Measurements from ENCODE around the gene CD226.
"Not testable (repeated sequence)": the region's sequence is repeated elsewhere in the genome, so short reads cannot be mapped to it uniquely, and the experiment has no call there.

Gene CD226

DNA sequence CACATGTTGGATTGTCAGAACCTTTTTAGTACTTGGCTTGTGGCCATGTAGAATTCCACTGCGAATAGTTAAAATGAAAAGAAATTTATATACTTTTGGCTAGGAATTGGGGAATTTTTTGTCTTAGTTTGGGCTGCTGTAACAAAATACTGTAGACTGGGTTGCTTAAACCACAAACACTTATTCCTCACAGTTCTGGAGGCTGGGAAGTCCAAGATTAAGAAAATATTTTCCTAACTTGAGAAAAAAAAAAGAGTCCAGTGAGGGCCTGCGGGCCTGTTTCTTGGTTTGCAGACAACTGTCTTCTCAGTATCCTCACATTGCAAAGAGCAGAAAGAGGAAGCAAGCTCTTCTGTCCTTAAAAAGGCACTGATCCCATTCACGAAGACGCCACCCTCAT lies 81.9 kb downstream of the CD226 start:
- DNase-seq = no peak

DNA sequence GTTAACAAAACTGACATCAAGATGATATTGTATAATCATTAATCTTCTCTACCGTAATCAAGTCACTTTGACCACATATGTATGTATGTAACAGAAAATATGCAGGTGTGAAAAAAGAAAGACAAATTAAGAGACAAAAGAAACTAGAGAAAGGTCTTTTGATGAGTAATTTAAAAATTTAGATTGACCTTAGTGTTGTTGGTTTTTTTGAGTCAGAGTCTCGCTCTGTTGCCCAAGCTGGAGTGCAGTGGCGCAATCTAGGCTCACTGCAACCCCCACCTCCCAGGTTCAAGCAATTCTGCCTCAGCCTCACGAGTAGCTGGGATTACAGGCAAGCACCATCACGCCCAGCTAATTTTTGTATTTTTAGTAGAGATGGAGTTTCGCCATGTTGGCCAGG lies 82.9 kb downstream of the CD226 start:
- not testable (repeated sequence) for DNase-seq

DNA sequence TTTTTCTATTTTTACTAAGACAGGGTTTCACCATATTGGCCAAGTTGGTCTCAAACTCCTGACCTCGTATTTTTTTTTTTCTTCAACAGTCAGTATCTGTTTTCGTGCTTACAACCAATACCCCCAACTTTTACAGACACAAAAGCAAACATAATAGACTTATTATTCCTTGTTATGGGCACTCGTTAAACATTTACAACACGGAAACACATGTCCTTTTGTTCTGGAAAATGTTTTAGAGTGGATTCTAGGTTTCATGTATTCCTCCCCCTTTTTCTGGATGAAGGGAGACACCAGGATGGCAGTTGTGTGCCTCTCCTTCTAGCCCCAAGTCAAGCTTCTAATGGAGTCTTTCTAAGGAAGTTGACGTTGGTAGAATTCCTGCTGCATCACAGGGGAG lies 88.8 kb downstream of the CD226 start:
- DNase-seq = no peak

DNA sequence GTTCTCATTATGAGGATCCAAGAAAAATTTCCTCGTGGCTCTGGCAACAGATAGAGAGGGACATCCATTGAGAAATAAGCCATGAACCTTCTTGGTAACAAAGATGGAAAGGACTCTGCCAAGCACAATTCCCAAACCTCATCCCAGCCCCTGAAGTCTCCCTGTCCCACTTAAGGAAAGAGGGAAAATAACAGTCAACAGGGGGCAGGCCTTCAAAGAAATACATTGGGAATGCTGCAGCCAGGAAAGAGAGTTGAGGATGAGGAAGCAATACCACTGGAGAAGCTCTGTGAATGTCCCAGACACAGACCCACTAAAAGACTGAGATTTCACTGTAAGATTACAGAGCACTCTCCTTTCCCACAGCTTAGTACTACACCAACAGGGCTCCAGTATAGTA lies 93.2 kb downstream of the CD226 start:
- DNase-seq = no peak

DNA sequence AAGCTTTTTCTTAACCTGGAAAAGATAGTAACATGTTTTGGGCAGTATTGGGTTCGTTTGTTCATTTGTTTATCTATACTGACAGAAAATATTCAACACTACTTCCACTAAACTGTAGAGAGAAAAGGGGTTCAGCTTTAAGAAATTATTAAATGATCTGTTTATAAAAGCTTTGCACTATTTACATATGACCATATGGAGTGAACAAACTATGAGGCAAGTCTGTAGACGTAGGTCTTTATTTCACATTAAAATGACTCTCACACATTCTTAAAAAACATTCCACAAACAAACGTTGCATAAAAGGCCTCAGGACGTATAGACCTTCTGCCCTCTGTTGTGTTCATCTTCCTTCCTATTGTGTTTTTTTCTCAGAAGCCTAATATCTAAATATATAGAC lies 94.6 kb downstream of the CD226 start:
- DNase-seq = no peak

DNA sequence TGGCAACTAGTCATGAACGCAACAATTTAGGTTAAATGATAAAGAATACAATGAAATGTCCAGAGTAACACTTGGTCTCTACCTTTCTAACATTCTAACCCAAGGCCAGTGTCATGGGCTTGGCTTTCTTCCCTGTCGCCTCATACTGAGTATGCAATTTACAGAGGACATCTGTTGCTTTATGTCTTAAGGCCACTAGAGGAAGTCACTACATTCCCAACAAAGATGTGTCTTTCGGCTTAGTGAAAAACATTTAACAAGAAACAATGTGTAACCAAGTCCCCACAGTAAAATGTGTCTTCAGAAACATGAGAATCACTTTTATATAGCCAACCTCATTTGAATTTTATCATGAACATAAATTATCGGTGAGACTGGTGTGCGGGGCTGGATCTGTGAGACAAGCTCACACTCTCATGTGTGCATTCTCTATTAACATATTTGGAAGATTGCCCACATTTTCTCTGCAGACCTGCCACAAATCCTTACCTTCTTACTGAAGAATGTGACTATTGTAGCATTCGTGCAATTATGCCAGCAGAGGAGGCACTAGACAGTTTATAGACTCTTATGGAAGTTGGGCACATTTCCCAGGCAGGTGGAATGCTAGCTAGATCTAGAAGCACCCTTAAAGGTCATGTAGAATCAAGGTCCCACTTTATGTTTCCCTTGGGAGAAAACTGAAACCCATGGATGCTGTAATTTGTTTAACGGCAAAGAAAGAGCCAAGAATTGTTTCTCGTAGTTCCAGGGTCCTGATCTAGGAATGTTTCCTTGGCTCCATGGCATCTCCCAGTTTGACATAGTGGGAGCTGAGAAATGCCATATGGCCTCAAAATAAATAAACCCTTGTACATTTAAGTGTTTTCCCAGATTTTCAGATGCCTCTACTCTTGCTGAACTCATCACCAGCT lies 101.8 kb downstream of the CD226 start:
- no peak for DNase-seq

DNA sequence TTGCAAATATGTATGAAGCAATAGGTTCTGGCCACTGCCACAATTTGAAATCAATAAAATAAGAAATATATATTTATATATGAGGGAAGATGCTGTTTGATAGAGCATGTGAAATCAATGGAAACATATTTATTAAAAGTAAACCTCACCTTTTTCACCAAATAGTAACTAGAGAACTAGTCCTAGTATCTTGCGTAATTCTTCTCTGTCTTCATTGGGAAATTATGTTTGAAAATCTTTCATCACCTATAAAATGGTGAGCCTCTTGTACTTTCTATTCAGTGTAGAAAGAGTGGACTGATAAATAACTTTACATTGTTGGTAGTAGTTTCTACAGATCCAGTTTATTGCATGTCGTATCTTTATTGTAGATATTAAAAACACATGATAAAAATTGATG lies 103.0 kb downstream of the CD226 start:
- no peak for DNase-seq

DNA sequence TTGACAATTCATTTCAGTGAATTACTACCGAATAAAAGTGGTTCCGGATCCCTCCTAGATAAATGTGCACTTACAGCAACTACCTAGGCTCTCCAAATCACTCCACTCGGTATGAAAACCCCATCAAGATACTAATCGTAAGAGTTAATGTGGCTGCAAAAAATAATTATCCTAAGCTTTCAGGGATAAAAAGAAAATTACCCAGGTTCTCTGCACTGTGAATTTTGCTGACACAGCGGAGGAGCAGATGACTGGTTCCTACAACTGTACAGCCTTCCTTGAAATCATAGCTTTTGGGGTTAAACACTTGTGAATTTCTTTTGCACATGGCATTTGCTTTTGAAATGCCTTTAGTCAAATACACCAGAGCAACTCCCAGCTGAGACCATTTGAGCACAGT lies 104.7 kb downstream of the CD226 start:
- DNase-seq = no peak

DNA sequence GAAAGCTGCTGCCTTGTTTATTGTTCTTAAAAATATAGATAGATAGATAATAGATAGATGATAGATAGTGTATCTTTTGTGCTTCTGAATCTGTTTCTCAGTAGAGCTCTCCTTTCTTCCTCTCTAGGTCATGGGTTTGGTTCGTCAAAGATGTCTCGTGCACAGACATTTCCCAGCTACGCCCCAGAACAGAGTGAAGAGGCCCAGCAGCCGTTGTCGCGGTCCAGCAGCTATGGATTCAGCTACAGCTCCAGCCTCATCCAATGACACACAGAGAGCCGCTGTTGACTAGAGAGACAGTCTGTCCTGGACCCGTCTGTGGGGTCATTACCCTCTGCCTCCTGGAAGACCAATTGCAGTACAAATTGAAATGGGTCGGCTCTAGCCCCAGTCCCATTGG lies 106.6 kb downstream of the CD226 start:
- DNase-seq = no peak

DNA sequence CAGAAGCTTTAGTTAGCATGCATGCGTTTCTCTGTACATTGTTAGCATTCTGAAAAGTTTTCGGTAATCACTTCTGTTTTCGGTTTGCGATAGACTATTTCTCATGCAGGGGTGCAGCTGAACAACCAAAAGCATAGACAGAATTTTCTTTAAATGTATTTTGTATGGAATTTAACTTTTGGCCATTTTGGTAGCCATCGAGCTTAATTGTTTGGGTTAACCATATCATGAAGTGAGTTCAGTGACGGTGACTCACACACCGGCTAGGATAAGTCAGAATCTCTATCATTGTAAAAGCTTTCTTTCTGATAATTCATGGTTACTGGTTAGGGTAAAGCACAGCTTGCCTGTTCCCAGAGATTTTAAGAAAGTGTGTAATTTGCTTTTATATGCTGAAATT lies 107.2 kb downstream of the CD226 start:
- no peak for DNase-seq

DNA sequence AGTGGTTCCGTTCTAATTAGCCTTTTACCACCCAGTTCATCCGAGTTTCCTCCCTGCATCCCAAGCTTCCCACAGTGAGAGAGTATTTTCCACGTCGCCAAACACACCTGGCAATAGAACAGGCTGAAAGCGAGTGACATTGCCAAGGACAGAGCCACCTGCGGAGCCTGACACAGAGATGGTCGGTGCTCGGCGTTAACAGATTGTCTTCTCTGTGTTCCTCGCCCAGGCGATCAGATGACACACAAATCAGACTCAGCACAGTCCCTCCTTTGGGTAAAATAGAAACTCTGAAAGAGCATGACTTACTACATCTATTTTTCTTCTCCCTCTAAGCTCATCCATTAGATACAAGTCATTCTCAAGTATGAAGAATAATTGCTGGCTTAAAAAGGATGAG lies 107.7 kb downstream of the CD226 start:
- no peak for DNase-seq

DNA sequence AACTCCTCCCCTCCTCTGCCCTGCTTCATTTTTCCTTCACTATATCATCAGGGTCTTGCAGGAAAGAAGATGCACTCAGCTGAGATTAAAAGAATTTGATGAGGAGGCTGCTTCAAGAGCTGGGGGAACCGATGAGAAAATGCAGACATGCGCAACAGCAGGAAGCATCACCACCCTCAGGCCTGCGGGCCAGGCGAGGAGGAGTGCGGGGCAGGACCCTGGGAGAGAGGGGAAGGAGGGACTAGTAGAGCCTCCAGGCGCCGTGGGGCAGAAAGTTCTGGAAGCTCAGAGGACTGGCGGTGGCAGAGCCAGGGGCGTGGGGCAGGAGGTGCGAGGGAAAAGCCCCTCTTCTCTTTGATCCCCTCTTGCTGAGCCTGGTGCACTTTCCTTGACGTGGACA lies 108.2 kb downstream of the CD226 start:
- DNase-seq = no peak

DNA sequence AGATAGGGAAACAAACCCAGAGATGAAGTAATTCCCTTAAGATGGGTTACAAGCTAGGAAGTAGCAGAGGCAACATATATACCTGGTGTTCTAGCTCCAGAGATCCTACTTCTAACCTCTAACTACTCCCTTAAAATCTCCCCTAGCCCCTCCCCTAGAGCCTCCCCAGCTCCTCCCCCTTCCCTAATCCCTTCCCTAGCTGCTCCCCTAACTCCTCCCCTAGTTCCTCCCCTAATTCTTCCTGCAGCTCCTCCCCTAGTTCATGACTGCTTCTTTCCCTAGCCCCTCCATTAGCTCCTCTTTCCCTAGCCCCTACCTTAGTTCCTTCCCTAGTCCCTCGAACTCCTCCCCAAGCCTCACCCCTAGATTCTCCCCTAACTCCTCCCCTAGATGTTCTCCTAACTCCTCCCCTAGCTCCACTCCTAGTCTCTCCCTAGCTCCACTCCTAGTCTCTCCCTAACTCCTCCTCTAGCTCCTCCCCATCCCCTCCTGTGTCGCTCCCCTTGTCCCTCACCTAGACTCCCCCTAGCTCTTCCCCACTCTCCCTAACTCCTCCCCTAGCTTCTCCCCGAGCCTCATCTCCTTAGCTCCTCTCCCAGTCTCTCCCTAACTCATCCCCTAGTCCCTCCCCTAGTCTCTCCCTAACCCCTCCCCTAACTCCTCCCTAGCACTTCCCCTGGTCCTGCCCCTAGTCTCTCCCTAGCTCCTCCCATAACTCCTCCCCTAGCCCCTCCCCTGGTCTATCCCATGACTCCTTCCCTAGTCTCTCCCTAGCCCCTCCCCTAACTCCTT lies 108.9 kb downstream of the CD226 start:
- no peak for DNase-seq

DNA sequence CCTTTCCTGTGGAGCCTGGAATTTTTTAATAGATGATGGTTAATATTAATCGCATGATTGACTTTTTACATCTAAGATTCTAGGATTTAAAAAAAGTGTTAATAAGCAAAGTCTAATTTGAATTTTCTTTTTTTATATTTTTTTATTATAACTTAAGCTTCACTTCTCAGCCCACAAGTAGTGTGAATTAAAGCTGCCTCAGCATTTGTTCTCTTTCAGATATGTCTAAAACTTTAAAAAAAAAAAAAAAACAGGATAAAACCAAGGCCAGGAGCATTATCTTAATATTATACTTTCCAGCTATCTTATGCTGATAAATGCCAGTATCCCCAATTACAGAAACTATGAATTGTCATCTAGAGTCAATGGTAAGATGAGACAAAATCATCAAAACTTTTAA lies 109.7 kb downstream of the CD226 start:
- DNase-seq = no peak

DNA sequence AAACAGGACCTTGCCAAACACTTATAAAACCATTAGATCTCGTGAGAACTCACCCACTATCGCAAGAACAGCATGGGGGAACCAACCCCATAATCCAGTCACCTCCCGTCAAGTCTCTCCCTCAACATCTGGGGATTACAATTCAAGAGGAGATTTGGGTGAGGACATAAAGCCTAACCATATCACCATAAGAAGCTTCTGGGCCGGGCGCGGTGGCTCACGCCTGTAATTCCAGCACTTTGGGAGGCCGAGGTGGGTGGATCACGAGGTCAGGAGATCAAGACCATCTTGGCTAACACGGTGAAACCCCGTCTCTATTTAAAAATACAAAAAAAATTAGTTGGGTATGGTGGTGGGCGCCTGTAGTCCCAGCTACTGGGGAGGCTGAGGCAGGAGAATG lies 112.7 kb downstream of the CD226 start:
- DNase-seq = not testable (repeated sequence)

DNA sequence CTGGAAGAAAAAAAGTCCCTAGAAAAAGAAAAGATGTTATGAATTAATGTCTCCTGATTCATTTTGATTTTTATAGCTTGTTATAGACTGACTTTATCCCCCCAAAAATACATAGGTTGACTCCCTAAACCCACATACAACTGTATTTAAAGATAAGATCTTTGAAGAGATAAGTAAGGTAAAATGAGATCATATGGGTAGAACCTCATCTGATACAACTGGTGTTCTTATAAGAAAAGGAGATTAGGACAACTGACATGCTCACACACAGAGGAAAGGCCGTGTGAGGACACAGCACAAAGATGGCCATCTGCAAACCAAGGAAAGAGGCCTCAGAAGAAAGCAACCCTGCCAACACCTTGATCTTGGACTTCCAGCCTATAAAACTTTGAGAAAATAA lies 117.5 kb downstream of the CD226 start:
- DNase-seq = no peak

DNA sequence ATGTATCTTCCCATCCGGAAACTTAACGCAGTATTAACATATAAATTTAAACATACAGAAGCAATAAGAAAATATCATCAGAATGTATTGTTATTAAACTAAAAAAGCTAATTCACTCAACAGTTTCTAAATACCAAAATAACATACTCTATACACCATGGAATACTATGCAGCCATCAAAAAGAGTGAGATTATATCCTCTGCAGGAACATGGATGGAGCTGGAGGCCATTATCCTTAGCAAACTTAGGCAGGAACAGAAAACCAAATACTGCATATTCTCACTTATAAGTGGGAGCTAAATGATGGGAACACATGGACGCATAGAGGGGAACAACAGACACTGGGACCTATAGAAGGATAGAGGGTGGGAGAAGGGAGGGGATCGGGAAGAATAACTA lies 127.1 kb downstream of the CD226 start:
- no peak for DNase-seq

DNA sequence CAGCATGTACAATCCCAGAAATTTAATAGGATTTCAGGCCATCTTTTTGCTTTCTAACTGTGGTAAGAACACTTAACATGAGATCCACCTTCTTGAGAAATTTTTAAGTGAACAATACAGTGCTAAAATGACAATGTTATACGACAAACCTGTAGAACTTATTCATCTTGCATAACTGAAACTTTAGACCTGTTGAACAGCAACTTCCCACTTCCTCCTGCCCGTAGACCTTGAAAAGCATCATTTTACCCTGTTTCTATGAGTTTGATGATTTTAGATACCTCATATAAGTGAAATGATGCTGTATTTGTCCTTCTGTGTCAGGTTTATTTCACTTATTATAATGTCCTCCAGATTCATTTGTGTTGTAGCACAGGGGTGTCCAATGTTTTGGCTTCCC lies 128.2 kb downstream of the CD226 start:
- no peak for DNase-seq

DNA sequence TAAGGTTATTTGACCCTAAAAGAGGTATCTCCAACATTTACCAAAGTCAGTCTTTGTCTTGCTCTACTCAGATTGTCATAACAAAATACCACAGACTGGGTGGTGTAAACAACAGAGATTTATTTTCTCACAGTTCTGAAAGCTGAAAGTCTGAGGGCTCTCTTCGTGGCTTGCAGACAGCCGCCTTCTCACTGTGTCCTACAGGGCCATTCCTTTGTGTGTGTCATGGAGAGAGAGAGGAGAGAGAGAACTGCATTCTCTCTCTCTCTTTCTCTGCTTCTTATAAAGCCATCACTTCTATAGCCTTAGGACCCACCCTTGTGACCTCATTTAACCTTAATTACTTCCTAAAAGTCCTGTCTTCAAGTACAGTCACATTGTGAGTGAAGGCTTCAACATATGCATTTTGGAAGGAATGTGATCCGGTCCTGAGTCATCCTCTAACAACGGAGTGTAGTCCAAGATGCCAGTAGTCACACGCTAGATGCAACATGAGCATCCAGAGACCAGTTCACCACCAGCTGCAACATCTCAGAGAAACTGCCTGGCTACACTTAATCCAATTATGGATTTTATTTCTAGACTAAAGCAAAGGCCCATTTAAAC lies 130.2 kb downstream of the CD226 start:
- DNase-seq = no peak

DNA sequence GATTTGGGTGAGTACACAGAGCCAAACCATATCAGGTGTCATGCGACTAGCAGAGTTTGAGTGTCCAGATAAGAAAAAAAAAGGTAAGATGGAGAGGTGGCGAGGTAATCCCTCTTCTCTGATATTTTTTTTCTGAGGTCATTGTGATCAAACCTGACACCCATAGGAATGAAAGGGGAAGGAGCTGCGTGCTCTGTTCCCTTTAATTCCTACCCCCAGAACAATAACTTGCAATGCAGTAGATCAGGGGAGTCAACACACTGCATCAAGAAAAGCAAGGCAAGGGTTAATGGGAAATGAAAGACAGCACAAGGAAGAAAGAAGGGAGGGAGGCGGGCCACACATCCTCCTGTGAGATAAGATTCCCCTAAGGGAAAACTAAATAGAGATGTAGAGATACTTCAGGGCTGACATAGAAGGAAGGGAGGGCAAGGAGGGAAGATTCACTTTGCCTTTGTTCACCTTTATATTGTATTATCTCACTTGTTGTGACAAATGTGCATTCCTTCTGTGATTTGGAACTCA lies 132.8 kb downstream of the CD226 start:
- no peak for DNase-seq

DNA sequence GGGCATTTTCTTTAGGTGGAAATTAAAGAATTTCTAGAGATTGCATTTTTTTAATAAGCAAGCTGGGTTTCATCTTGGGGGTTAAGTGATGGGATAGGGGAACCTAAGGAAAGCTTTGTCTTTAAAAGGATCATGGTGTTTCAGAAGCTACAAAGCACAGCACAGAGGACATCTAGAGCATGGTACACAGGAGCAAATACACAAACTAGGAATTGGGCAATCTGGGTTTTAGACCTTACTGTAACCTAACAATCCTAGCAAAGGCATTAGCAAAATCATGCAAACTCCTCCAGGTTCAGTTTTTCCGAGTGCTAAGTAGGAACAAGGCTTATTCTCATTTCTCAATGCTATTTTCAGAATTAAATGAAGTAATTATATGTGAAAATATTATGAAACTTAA lies 134.1 kb downstream of the CD226 start:
- DNase-seq = no peak

DNA sequence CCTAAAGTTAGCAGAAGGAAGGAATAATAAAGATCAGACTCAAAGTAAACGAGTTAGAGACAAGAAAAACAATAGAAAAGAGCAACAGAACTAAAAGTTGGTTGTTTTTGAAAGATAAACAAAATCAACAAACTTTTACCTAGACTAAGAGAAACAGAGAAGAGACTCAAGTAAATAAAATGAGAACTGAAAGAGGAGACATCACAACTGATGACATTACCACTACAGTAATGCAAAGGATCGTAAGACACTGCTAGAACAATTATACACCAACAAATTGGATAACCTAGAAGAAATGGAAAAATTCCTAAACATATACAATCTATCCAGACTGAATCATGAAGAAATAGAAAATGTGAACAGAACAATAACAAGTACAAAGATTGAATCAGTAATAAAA lies 139.3 kb downstream of the CD226 start:
- DNase-seq = no peak

DNA sequence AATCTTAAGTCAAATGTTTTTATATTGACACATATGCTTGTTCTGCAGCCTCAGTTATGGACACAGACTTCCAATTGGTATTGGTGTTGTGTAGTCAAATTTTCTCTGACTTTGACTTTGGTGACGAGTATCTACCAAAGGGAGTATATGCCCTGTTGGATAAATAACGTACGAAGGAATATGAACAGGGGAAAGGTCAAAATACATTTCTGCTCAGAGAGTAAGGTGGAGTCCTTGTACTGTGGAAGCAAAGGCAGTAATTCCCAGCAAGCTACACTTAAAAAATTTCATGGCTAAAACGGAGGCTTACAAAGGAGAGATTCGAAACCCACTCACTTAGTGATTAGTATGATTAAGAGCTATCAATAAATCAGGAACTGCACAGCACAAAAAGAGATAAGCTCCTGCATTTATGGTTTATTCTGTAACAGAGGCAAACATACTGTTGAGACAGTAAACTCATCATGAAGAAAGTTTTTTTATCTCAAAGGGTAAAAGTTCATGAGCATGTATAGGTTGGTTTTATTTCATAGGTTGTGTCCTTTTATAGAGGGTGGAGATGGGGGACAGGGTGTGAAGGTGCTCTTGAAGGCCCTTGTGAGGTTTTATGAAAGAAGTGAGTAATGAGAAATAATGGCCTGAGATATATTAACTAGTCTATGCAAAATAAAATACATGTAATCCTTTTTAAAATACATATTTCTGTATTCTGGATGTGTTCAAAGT lies 142.7 kb downstream of the CD226 start:
- DNase-seq = no peak

All from stimulated activated CD4-positive, alpha-beta T cell treated with anti-CD3 and anti-CD28 coated beads, Interleukin-4, amount 100 ng/mL, for 1 hour (primary cell).